Measurements from ENCODE around the gene ATCAY.
"Not testable (repeated sequence)": the region's sequence is repeated elsewhere in the genome, so short reads cannot be mapped to it uniquely, and the experiment has no call there.

Gene ATCAY

DNA sequence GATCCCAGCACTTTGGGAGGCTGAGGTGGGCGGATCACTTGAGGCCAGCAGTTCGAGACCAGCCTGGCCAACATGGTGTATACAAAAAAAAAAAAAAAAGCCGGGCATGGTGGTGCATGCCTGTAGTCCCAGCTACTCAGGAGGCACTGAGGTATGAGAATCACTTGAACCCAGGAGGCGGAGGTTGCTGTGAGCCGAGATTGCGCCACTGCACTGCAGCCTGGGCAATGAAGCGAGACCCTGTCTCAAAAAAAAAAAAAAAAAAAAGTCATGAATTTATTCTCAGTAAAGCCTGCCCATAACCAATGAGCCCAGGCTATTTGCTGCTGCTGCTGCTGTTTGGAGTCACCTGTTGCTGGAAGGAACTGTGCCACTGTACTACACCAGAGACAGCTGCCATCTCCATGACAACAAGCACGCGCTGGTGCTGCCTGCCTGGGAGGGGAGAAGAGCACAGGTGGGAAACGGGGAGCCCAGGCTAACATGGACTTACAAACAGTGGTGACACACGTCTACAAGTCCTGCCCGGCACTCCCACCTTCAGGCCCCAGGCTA lies 23.0 kb upstream of the ATCAY start:
- DNase-seq = no peak

DNA sequence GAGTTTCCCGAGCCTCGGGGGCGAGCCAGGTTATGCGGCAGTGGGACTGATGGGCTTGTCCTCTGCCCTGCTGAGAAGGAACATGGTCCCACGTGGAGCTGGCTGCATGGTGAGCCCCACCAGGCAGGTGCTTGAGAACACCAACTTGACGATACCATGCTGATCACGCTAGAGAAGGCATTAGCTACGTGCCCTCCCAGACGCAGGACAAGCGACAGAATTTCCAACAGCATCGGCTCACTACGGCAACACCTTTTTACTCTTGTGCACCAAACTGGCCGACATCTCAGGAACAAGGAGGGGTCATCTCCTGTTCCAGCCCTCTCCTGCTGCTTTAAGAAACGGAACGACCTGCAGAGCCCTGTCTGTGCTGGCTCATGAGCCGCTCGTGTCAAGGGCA lies 20.0 kb upstream of the ATCAY start:
- DNase-seq = no peak

DNA sequence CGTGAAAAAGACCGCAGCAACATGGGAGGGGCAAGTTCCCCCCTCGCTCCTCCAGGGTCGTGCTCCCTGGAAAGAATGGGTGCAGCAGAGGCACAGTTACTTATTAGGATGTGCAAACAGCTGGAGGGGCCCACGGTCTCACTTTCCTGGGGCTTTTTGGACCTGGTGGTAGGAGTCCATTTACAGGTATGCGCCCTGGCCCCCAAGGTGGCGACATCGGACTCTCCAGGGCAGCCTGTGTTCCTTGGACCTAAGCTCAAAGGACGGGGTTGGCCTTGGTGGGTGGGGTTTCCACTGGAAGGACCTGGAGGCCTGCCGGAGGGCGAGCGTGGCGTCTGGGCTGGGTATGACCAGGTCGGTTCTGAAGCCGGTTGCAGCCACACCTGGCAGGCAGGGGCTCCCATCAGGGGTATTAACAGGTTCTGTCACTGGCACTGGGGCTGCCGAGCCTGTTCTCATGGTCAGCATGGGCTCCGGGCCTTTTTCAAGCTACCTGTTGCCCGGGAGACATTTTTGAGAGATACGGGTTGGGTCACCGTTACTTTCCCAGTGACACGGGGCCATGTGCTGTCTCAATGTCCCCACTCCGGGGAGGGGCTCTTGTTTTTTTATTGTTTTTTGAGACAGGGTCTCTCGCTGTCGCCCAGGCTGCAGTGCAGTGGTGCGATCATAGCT lies 17.5 kb upstream of the ATCAY start:
- no peak for DNase-seq

DNA sequence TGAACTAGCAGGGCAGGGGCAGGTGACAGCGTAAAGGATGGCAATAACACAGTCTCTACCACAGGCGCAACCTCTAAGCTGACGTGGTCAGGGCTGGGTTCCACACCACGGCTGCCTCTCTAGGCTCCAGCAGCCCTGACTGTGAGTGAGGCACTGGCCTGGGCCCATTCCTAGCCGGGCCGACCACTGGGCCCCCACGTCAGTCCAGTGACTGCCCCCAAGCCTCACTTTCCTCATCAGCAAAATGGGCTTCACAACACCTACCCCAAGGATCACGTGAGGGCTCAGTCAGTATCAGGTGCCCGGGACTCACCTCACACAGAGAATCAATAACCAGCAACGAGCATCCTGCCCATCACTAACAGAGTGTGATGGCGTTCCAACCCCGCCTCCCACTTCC lies 16.8 kb upstream of the ATCAY start:
- no peak for DNase-seq

DNA sequence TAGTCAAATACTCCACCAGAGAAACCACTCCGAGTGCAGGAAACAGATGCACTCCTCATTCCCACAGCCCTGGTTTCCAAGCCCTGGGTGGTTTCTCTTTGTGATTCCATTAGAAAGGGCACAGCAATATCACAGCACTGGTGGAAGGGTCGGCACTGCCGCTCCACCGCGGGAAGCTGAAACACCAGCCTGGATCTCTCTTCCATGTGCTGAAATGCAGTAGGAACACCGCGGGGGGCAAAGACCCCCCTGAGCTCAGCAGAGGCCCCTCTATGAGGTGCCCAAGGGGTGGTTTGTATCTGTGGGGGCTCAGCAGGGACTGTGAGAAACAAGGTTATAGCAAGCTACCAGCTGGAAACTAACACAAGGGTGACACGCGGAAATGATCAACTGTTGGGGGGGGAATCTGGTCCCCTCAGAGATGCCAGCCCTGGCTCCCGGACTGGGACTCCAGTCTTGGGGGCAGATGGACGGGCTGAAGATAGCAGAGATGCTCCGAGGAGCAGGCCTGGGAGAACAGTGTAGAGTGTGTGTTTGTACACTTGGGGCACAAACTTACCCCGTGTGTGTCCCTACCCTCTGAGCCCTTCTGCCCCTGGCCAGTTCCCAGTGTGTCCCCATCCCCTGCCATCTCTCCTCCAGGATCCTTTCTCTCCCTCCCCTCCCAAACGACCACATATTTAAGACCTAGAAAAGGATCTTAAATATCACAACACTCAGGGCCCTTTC lies 13.4 kb upstream of the ATCAY start:
- DNase-seq = no peak

DNA sequence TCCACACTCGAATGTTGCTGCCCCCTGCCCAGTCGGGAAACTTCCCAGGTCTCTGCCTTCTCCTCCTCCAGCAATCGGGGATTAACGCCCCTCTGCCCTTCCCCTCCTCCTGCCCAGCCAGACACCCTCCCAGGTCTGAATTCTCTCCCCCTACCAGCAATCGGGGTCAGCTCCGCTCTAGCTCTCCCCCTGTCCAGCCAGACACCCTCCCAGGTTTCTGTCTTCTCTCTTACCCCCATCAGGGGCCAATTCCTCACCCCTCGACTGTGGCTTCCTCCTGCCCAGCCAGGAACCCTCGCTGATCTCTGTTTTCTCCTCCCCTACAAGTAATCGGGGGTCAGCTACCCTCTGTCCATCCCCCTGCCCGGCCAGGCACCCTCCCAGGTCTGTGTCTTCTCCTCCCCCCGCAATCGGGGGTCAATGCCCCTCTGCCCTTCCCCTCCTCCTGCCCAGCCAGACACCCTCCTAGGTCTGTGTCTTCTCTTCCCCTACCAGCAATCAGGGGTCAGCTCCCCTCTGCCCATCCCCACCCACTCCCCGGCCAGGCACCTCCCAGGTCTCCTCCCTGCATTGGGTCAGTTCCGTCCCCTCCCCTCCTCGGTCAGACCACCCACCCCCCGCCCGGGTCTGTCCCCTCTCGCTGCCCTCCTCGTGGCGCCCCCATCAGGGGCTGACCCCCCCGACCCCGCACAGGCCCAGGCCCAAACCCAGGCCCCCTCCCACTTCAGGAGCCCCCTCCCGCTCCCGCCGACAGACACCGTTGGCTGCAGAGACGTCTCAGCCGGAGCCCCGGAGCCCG lies 12.3 kb upstream of the ATCAY start:
- no peak for DNase-seq

DNA sequence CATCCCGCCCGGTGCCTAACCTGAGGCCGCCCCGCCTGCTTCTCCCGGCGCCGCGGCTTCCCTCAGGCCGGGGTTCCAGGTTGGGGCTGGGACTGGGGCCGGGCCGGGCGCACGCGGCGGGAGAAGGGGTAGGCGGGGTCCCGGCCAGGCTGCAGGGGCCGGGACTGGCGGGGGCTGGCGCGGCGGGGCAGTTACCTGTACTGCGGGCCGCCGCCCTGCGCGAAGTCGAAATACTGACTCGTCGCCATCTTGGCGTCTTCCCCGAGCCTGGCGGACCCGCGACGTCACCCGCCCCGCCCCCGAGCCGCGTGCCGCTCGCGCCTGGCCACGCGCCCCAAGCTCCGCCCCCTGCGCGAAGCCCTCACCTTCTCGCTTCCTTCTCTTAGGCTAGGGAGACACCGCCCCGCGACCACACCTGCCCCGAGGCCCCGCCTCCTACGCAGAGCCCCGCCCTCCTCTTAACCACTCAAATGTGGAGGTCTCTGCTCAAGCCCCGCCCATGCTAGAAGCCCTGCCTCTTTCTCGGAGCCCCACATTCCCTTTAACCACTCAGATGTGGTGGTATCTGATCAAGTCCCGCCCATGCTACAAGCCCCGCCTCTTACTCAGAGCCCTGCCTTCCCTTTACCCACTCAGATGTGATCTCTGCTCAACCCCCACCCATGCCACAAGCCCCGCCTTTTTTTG lies 11.6 kb upstream of the ATCAY start, which contains the start of gene ZFR2:
ZFR2 (minus strand) TSS at position 269 of the 687 bp plus-strand sequence; CDS start at position 248, 21 bp downstream.
- DNase-seq = no peak

DNA sequence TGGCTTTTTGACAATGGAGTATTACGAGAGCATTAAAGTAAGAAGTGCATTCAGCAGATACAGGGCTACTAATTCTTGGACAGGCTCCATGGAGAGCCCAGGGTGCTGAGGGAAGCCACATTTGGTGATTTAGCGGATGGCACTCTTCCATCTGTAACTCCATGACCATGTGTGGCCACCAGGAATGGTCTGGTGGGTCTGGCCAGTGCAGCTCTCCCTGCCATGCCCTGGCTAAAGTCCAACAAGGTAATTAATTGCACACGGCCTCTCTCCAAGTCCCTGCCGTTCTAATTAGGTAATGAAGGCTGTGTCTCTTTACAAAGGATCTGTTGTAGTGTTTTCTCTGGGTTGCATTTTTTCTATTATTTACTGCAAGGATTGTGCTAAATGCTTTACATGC lies 7.3 kb upstream of the ATCAY start:
- no peak for DNase-seq

DNA sequence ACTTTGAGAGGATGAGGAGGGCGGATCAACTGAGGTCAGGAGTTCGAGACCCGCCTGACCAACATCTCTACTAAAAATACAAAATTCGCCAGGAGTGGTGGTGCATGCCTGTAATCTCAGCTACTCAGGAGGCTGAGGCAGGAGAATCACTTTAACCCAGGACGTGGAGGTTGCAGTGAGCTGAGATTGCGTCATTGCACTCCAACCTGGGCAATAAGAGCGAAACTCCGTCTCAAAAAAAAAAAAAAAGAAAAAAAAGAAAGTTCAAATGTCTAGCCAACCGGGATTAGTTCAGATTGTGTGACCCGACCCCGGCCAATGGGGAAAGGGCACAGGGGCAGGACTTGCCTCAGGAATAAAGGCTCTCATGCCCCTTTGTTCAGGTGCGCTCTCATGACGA lies 5.8 kb upstream of the ATCAY start:
- DNase-seq = not testable (repeated sequence)

DNA sequence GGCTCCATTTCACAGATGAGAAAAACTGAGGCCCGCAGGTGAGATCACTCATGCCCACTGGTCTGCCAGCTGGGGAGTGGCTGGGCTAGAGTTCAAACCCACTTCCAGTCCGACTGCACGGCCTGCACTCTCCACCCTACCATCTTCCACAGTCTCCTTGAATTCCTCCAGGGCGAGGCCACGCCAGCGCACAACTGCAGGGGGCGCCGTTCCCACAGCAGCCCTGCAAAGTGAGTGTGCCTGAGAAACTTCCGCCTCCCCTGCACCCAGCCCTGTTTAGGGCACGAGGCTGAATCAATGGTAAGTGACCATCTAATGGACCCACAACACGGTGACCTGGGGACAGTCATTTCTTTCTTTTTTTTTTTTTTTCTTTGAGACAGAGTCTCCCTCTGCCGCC lies 829 bp upstream of the ATCAY start:
- DNase-seq = no peak

DNA sequence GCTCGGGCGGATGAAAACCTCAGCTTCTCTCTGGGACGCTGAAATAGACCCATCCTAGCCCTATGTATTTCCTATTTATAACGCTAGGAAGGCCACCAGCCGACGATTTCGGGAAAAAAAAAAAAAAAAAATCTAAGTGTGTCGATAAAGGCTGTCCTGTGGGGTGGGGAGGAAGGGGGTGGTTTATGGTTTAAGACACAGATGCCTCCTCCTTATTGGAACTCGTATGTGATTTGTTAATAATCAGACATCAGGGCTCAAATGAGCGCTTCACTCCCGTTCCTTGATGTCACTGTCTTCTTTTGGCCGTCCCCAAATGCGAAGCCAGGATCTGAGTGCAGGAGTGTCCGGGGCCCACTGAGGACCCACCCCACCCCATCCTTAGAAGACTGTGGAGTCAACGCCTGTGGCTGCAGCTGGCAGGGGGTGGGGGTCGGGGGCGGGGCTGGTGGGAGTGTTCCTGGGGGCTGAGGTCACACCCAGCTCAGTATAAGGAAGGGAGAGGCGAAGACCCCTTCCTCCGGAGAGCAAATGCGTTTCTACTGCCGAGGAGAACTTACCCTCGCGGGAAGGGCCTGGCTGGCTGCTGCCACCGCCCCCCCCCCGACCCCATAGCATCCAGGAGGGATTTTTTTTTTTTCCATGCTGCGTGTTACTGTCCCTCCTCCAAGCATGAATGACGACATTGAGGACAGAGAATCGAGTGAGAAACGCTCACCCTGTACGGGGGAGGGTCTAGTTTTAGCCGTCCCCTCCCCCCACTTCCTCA lies 971 bp downstream of the ATCAY start:
- DNase-seq = no peak

DNA sequence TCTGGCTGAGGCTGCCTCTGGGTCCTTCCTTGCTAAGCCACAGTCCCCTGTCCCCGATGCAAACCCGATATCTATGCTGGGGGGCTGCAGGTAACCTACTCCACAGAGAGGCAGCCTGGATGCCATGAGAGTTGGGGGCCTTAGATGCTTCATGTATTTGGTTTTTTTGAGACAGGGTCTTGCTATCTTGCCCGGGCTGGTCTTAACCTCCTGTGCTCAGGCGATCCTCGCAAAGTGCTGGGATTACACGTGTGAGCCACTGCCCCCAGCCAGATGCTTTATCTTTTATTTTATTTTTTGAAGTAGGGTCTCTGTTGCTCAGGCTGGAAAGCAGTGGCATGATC lies 1.5 kb downstream of the ATCAY start:
- DNase-seq = no peak

DNA sequence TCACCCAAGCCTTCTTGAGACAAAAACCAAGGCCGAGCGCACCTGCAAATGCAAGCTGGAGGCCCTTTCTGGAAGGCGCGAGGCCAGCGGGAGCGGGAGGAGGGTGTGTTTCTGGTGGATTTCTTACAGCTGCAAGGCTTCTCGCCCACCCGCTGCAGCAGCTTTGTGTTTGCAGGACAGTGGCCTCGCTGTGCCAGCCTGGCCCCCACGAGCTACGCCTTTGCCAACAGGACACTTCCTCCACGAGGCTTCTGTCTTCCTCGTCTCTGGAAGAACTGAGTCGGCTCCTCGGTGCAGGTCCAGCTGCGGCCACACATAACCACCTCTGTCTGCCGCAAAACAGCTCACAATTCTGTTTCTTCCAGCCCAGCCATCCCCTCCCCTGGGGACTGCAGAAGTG lies 10.1 kb downstream of the ATCAY start:
- DNase-seq = no peak

DNA sequence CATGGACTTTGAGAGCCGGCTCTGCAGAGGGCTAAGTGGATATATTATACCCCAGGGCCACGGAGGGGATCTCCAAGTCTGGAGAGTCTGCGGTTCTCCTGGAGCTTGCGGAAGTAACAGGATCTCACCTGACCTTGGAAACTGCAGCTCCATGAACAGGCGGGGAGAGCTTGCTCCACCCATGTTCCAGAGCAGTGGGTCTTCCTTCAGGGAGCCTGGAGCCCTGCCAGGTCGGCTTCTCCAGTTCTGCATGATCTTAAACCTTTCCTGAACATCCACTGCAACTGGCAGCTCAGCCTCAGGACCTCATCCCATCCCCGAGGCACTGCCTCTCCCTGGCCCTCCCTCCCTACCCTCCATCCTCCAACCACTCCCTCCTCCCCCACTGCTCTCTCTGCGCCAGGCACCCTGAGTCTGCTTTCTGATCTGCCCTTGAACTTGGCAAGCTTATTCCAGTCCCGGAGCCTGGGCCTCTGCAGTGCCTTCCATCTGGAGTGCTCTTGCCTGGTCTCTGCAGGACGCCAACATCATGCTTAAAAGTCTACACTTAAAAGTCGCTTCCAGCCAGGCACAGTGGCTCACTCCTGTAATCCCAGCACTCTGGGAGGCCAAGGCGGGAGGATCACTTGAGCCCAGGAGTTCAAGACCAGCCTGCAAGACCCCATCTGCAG lies 13.2 kb downstream of the ATCAY start:
- DNase-seq = no peak

DNA sequence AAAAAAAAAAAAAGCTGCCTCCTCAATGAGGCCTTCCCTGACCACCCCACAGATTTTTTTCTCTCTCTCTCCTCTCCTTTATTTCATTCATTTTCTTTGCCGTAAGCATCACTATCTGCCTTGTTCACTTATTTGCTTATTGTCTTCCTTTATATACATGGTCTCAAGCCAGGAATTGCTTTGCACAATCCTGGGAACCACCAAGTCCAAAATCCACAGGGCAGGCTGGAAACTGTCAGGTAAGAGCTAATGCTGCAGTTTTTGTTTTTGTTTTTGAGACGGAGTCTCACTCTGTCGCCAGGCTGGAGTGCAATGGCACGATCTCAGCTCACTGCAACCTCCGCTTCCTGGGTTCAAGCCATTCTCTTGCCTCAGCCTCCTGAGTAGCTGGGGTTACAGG lies 14.5 kb downstream of the ATCAY start:
- DNase-seq = not testable (repeated sequence)

DNA sequence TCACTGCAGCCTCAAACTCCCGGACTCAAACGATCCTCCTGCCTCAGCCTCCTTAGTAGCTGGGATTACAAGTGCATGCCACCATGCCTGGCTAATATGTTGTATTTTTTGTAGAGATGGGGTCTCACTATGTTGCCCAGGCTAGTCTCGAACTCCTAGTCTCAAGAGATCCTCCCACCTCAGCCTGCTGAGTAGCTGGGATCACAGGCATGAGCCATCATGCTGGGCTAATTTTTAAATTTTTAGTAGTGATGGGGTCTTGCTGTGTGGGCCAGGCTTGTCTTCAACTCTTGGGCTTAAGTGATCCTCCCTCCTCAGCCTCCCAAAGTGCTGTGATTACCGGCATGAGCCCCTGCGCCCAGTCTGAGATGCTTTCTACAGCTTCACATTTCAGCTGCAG lies 15.3 kb downstream of the ATCAY start:
- DNase-seq = no peak

DNA sequence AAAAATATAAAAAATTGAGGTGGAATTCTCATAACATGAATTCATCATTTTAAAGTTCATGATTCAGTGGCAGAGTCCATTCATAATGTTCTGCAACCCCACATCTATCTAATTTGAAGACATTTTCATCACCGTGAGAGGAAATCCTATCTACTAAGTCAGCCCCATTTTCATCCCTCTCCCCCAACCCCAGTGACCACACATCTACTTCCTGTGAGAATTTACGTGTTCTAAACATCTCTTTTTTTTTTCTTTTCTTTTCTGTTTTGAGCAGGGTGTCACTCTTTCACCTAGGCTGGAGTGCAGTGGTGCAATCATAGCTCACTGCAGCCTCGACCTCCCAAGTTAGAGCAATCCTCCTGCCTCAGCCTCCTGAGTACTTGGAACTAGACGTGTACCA lies 17.5 kb downstream of the ATCAY start:
- DNase-seq = no peak

DNA sequence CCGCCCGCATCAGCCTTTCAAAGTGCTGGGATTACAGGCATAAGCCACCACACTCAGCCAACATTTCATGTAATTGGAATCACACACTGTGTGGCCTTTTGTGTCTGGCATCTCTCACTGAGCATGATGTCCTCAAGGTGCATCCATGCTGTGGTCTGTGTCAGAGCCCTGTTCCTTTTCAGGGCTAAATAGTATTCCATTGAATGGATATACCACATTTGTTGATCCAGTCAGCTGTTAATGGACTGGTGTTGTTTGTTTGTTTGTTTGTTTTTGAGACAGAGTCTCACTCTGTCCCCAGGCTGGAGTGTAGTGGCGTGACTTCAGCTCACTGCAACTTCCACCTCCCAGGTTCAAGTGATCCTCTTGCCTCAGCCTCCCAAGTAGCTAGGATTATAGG lies 17.9 kb downstream of the ATCAY start:
- DNase-seq = no peak

DNA sequence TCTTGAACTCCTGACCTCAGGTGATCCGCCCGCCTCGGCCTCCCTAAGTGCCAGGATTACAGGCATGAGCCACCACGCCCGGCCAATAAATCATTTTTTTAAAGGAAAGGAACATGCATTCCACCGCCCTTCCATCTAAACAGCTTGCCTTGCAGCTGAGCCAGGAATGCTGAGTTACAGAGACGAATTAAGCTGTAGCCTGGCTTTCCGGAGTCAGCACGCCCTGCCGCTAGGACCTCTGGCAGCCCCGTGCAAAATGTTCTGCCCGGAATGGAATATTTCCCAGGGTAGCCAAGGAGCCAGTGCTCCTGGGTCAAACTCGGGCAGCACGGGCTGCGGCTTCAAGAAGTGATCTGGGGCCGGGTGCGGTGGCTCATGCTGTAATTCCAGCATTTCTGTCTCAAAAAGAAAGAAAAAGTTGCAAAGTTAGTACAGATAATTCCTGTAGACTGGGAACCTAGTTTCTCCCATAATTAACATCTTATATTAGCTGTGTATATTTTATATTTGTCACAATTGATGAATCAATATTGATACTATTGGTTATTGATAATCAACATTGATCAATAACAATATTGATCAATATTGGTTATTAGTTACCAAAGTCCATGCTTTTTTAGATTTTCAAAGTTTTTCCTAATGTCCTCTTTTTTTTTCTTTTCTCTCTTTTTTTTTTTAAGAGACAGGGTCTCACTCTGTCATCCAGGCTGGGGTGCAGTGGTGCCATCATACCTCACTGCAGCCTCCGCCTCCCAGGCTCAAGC lies 19.2 kb downstream of the ATCAY start:
- DNase-seq = no peak

DNA sequence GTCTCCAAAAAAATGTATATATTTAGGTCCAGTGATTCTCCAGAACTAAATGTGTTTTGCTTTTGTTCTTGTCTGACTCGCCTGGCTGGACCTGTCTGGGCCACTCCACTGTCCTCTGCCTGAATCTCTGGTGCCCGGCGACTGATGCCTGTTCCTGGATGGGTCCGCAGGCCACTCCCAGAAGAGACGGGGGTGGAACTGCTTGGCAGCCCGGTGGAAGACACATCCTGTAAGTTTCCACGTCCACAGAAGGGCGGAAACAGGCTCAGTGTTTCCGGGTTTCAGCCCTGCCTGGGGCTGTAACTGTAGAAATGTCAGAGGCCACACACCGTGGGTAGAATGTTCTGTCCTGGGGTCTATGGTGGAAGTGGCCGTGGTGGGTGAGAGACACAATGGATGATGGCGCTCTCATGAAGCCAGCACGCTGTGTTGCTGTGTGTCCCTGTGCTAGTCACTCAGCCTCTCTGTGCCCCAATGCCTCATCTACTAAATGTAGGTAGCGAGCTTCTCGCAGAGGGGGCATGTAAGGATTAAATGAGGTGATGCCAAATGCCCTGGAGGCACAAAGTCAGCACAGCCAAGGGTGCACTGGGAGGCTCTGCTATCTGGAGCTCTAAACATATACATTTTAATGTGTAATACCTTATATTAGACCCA lies 22.0 kb downstream of the ATCAY start:
- DNase-seq = no peak
